Endodermal cell (in vitro differentiated cells): Measurements from ENCODE around the gene PROSER2. TPM values are rescaled to one million over a fixed set of nuclear protein-coding genes. Genes with fewer than 3 reads are reported as not detected.

Experiments used
- DNase-seq: peaks from one replicate; pipeline ENCODE4 v3.0.0-alpha.2; 2017
- H3K27ac ChIP-seq: 2 replicates; pipeline ENCODE4 v1.5.1; 2013; ENCODE audit warnings: mild to moderate bottlenecking, low read depth, low read length, moderate library complexity
- H3K27me3 ChIP-seq: 2 replicates; pipeline ENCODE4 v1.6.1; 2013; ENCODE audit warnings: mild to moderate bottlenecking, low read length, moderate library complexity; ENCODE audit not compliant: insufficient read depth, control insufficient read depth, poor library complexity, severe bottlenecking
- H3K36me3 ChIP-seq: 2 replicates; pipeline ENCODE4 v1.7.0; 2013; ENCODE audit warnings: mild to moderate bottlenecking, low read length, moderate library complexity; ENCODE audit not compliant: control insufficient read depth, insufficient read depth
- H3K4me1 ChIP-seq: one replicate; pipeline ENCODE4 v1.7.0; 2013; ENCODE audit warnings: low read length; ENCODE audit not compliant: control insufficient read depth, insufficient read depth
- H3K4me3 ChIP-seq: 2 replicates; pipeline ENCODE4 v1.5.1; 2013; ENCODE audit warnings: mild to moderate bottlenecking, low read length, moderate library complexity
- H3K9ac ChIP-seq: 2 replicates; pipeline ENCODE4 v1.6.1; 2013; ENCODE audit warnings: mild to moderate bottlenecking, low read length, moderate library complexity; ENCODE audit not compliant: poor library complexity, severe bottlenecking; ENCODE audit errors: extremely low read depth
- H3K9me3 ChIP-seq: 2 replicates; pipeline ENCODE4 v1.6.1; 2013; ENCODE audit warnings: mild to moderate bottlenecking, low read length, moderate library complexity; ENCODE audit not compliant: control insufficient read depth
- H3K27ac Mint-ChIP-seq: 2 replicates; pipeline ENCODE4 v1.8.0; 2020; ENCODE audit warnings: mixed read lengths
- H3K27me3 Mint-ChIP-seq: 2 replicates; pipeline ENCODE4 v1.8.0; 2021; ENCODE audit warnings: mild to moderate bottlenecking, mixed read lengths; ENCODE audit not compliant: insufficient read depth
- H3K36me3 Mint-ChIP-seq: 2 replicates; pipeline ENCODE4 v1.8.0; 2020; ENCODE audit warnings: low read depth, mixed read lengths
- H3K4me1 Mint-ChIP-seq: 2 replicates; pipeline ENCODE4 v1.8.0; 2020; ENCODE audit warnings: mixed read lengths
- H3K4me3 Mint-ChIP-seq: 2 replicates; pipeline ENCODE4 v1.8.0; 2020; ENCODE audit warnings: mild to moderate bottlenecking, moderate library complexity, mixed read lengths
- H3K9me3 Mint-ChIP-seq: 2 replicates; pipeline ENCODE4 v1.8.0; 2020; ENCODE audit warnings: mild to moderate bottlenecking, mixed read lengths
- CTCF ChIP-seq: fragments of 200-600 bp; sonication (generic); conservative IDR thresholded peaks from 2 replicates; pipeline ENCODE4 v1.5.0; 2021; ENCODE audit warnings: antibody characterized with exemption, mild to moderate bottlenecking
- WGBS, 2 experiments: methylation state at CpG; one replicate each; pipeline versions ENCODE4 v1.1.5 to v1.1.7; 2013; ENCODE audit warnings: missing lambda C conversion rate in 2 of 2, mixed read lengths in 1 of 2; ENCODE audit not compliant: insufficient coverage in 1 of 2, insufficient read length in 1 of 2; 5-methylcytosine and 5-hydroxymethylcytosine counted together
- total RNA-seq, 2 donors: library from RNA; stranded (reverse); fragmentation: NEBNext Ultra II Directional in 1 of 2; extraction: Animal tissue kit (Norgen Biotek cat#: 25700) in 1 of 2; gene quantifications; 2 replicates in 1 of 2; 3 replicates in 1 of 2; pipeline ENCODE4 v1.2.1, GENCODE V29; 2021

Gene PROSER2
- total RNA-seq, 2 donors from 2014 or later = 13.2 to 18.9 TPM

- Histone ChIP-seq H3K27ac (no peak overlapping the region), H3K9me3 (no peaks in the 10 kb centered on the region), H3K36me3 (no peaks in the 10 kb centered on the region), H3K9ac (no peak overlapping the region), H3K4me3 (no peak overlapping the region), H3K27me3 (no peaks in the 10 kb centered on the region), H3K4me1 (no peaks in the 10 kb centered on the region)
- Mint-ChIP-seq H3K36me3 (no peaks in the 10 kb centered on the region), H3K27me3 (peaks cover 2% of the 10 kb centered on the region), H3K27ac (no peak overlapping the region), H3K4me1 (peaks cover 1% of the 10 kb centered on the region), H3K9me3 (no peaks in the 10 kb centered on the region), H3K4me3 (no peak overlapping the region)
- no peak for DNase-seq
- TF ChIP-seq CTCF = no peak
- 76 to 91% methylated on average over 5 to 7 of the region's 7 CpGs for WGBS, 2 experiments
Measured at GRCh38 chr10:11884706-11885423, 61.7 kb downstream of the PROSER2 start.

- no peaks in the 10 kb centered on the region for H3K4me1 ChIP-seq
- peaks cover 1% of the 10 kb centered on the region for H3K4me1 Mint-ChIP-seq
- H3K27me3 ChIP-seq = no peaks in the 10 kb centered on the region
- WGBS, 2 experiments = 90 to 92% methylated on average over 9 to 13 of the region's 13 CpGs
- no peaks in the 10 kb centered on the region for H3K36me3 Mint-ChIP-seq
- H3K27ac ChIP-seq = no peak overlapping the region
- peaks cover 2% of the 10 kb centered on the region for H3K27me3 Mint-ChIP-seq
- no peaks in the 10 kb centered on the region for H3K9me3 ChIP-seq
- no peak for DNase-seq
- no peak overlapping the region for H3K9ac ChIP-seq
- no peaks in the 10 kb centered on the region for H3K36me3 ChIP-seq
- TF ChIP-seq CTCF = no peak
- H3K27ac Mint-ChIP-seq = no peak overlapping the region
- no peak overlapping the region for H3K4me3 Mint-ChIP-seq
- H3K4me3 ChIP-seq = no peak overlapping the region
- H3K9me3 Mint-ChIP-seq = no peaks in the 10 kb centered on the region
Measured at GRCh38 chr10:11885437-11886137, 62.4 kb downstream of the PROSER2 start.

GRCh38 chr10:11886138-11886474 is 63.0 kb downstream of the PROSER2 start:
- Mint-ChIP-seq H3K36me3 (no peaks in the 10 kb centered on the region), H3K27ac (no peak overlapping the region), H3K27me3 (no peaks in the 10 kb centered on the region), H3K4me1 (peaks cover 1% of the 10 kb centered on the region), H3K9me3 (no peaks in the 10 kb centered on the region), H3K4me3 (no peak overlapping the region)
- Histone ChIP-seq H3K9ac (no peak overlapping the region), H3K36me3 (no peaks in the 10 kb centered on the region), H3K27me3 (no peaks in the 10 kb centered on the region), H3K27ac (no peak overlapping the region), H3K9me3 (no peaks in the 10 kb centered on the region), H3K4me1 (no peaks in the 10 kb centered on the region), H3K4me3 (no peak overlapping the region)
- no peak for DNase-seq
- no peak for TF ChIP-seq CTCF
- WGBS, 2 experiments = 87 to 90% methylated on average over 5 to 6 of the region's 6 CpGs
